ENCODE measurements around the gene TMEM219. TPM values are rescaled to one million over a fixed set of nuclear protein-coding genes. Genes with fewer than 3 reads are reported as not detected.
"Not testable (repeated sequence)": the region's sequence is repeated elsewhere in the genome, so short reads cannot be mapped to it uniquely, and the experiment has no call there.

TMEM219 gene
- total RNA-seq, 1 donor from 2014 or later = 119 TPM

- Mint-ChIP-seq H3K27me3 (ENCODE audit: unreplicated experiment) (peaks cover 11% of the 10 kb centered on the region), H3K27ac (ENCODE audit: unreplicated experiment) (no peak within 1 kb of the TSS), H3K36me3 (ENCODE audit: unreplicated experiment) (no peaks in the 10 kb centered on the region), H3K9me3 (ENCODE audit: unreplicated experiment) (no peaks in the 10 kb centered on the region), H3K4me1 (ENCODE audit: unreplicated experiment) (peaks cover 8% of the 10 kb centered on the region), H3K4me3 (ENCODE audit: unreplicated experiment) (peak within 1 kb of the TSS; percentile 73)
- no peak for TF ChIP-seq CTCF (IDR thresholded peaks at IDR 0.05)
- DNase-seq (ENCODE audit: extremely low spot score, unreplicated experiment) = no peak
Measured at GRCh38 chr16:30010844-30011713, 49.2 kb downstream of the TMEM219 start, which contains the start of gene DOC2A. Gene DOC2A, minus strand, starts transcription at chr16:30011027. Its CDS starts 805 bp downstream, at chr16:30010222.

- peaks cover 11% of the 10 kb centered on the region for H3K27me3 Mint-ChIP-seq (ENCODE audit: unreplicated experiment)
- H3K4me1 Mint-ChIP-seq (ENCODE audit: unreplicated experiment) = peaks cover 8% of the 10 kb centered on the region
- H3K9me3 Mint-ChIP-seq (ENCODE audit: unreplicated experiment) = no peaks in the 10 kb centered on the region
- no peak overlapping the region for H3K27ac Mint-ChIP-seq (ENCODE audit: unreplicated experiment)
- no peak for DNase-seq (ENCODE audit: extremely low spot score, unreplicated experiment)
- H3K36me3 Mint-ChIP-seq (ENCODE audit: unreplicated experiment) = no peaks in the 10 kb centered on the region
- no peak for TF ChIP-seq CTCF (IDR thresholded peaks at IDR 0.05)
- H3K4me3 Mint-ChIP-seq (ENCODE audit: unreplicated experiment) = peak overlapping the region; percentile 73
Measured at GRCh38 chr16:30011714-30012504, 50.0 kb downstream of the TMEM219 start.

GRCh38 chr16:30012598-30012997 is 50.7 kb downstream of the TMEM219 start:
- not testable (repeated sequence) for H3K4me3 Mint-ChIP-seq (ENCODE audit: unreplicated experiment); H3K27ac Mint-ChIP-seq (ENCODE audit: unreplicated experiment)

GRCh38 chr16:30015450-30015849 is 53.6 kb downstream of the TMEM219 start:
- not testable (repeated sequence) for DNase-seq (ENCODE audit: extremely low spot score, unreplicated experiment)
- peaks cover 16% of the 10 kb centered on the region for H3K27me3 Mint-ChIP-seq (ENCODE audit: unreplicated experiment)

More at GRCh38 chr16:30012598-30012997, 50.7 kb downstream of the TMEM219 start:
- not testable (repeated sequence) for H3K36me3 Mint-ChIP-seq (ENCODE audit: unreplicated experiment); H3K9me3 Mint-ChIP-seq (ENCODE audit: unreplicated experiment); DNase-seq (ENCODE audit: extremely low spot score, unreplicated experiment); H3K4me1 Mint-ChIP-seq (ENCODE audit: unreplicated experiment)
- H3K27me3 Mint-ChIP-seq (ENCODE audit: unreplicated experiment) = peaks cover 13% of the 10 kb centered on the region

GRCh38 chr16:30016555-30017276 is 54.8 kb downstream of the TMEM219 start:
- peaks cover 10% of the 10 kb centered on the region for H3K4me1 Mint-ChIP-seq (ENCODE audit: unreplicated experiment)
- H3K27ac Mint-ChIP-seq (ENCODE audit: unreplicated experiment) = no peak overlapping the region
- no peaks in the 10 kb centered on the region for H3K9me3 Mint-ChIP-seq (ENCODE audit: unreplicated experiment)
- TF ChIP-seq CTCF (IDR thresholded peaks at IDR 0.05) = no peak
- DNase-seq (ENCODE audit: extremely low spot score, unreplicated experiment) = no peak
- H3K27me3 Mint-ChIP-seq (ENCODE audit: unreplicated experiment) = peaks cover 14% of the 10 kb centered on the region
- no peak overlapping the region for H3K4me3 Mint-ChIP-seq (ENCODE audit: unreplicated experiment)
- no peaks in the 10 kb centered on the region for H3K36me3 Mint-ChIP-seq (ENCODE audit: unreplicated experiment)

More at GRCh38 chr16:30015450-30015849, 53.6 kb downstream of the TMEM219 start:
- not testable (repeated sequence) for H3K9me3 Mint-ChIP-seq (ENCODE audit: unreplicated experiment); H3K27ac Mint-ChIP-seq (ENCODE audit: unreplicated experiment); H3K4me3 Mint-ChIP-seq (ENCODE audit: unreplicated experiment); H3K36me3 Mint-ChIP-seq (ENCODE audit: unreplicated experiment); H3K4me1 Mint-ChIP-seq (ENCODE audit: unreplicated experiment)

All from osteocyte (in vitro differentiated cells).